CD4-positive, alpha-beta memory T cell (primary cell): ENCODE results near the gene MAD1L1. TPM values are rescaled to one million over a fixed set of nuclear protein-coding genes. Genes with fewer than 3 reads are reported as not detected.

Experiments used
- CTCF ChIA-PET: fragments of 350-600 bp; sonication (Branson Sonifier 250); formaldehyde crosslinking; loops from one replicate; lab custom pipeline; 2021; ENCODE audit warnings: inconsistent platforms; ENCODE audit not compliant: partially characterized antibody; lab: Charles Lee
- POLR2A ChIA-PET: fragments of 350-600 bp; sonication (Branson Sonifier 250); formaldehyde crosslinking; loops from one replicate; lab custom pipeline; 2021; ENCODE audit not compliant: partially characterized antibody; lab: Charles Lee
- DNase-seq, 5 donors: peaks; one replicate each; pipeline versions ENCODE4 v3.0.0 to v3.0.0-alpha.2; 2020 to 2022; ENCODE audit warnings: mixed read lengths in 1 of 5
- H3K27ac ChIP-seq: one replicate; pipeline ENCODE4 v1.7.0; 2013; ENCODE audit warnings: low read depth, low read length
- H3K27me3 ChIP-seq: 2 replicates; pipeline ENCODE4 v1.7.0; 2013; ENCODE audit warnings: mild to moderate bottlenecking, low read length, moderate library complexity; ENCODE audit not compliant: insufficient read depth
- H3K36me3 ChIP-seq: 2 replicates; pipeline ENCODE4 v1.7.0; 2013; ENCODE audit warnings: mild to moderate bottlenecking, low read length, moderate library complexity; ENCODE audit not compliant: insufficient read depth
- H3K4me1 ChIP-seq: 2 replicates; pipeline ENCODE4 v1.7.0; 2013; ENCODE audit warnings: mild to moderate bottlenecking, low read length, moderate library complexity; ENCODE audit not compliant: insufficient read depth
- H3K4me3 ChIP-seq, 2 donors: one replicate each; pipeline ENCODE4 v1.7.0; 2013; ENCODE audit warnings: low read length in 2 of 2, mild to moderate bottlenecking in 1 of 2
- H3K9me3 ChIP-seq, 2 donors: one replicate each; pipeline ENCODE4 v1.7.0; 2013; ENCODE audit warnings: low read length in 2 of 2, control low read depth in 1 of 2; ENCODE audit not compliant: control insufficient read depth in 1 of 2
- H3K27ac Mint-ChIP-seq, 7 donors: one replicate each; pipeline ENCODE4 v1.8.0; 2020 to 2021; ENCODE audit warnings: mixed read lengths in 7 of 7, mild to moderate bottlenecking in 6 of 7, inconsistent platforms in 3 of 7, moderate library complexity in 3 of 7
- H3K27me3 Mint-ChIP-seq, 2 donors: one replicate each; pipeline ENCODE4 v1.8.0; 2020 to 2021; ENCODE audit warnings: mixed read lengths in 2 of 2
- H3K36me3 Mint-ChIP-seq, 2 donors: one replicate each; pipeline ENCODE4 v1.8.0; 2020 to 2021; ENCODE audit warnings: mixed read lengths in 2 of 2, inconsistent platforms in 1 of 2, mild to moderate bottlenecking in 1 of 2
- H3K4me1 Mint-ChIP-seq, 4 donors: one replicate each; pipeline ENCODE4 v1.8.0; 2020 to 2021; ENCODE audit warnings: mixed read lengths in 4 of 4, mild to moderate bottlenecking in 1 of 4
- H3K4me3 Mint-ChIP-seq, 8 donors: one replicate each; pipeline ENCODE4 v1.8.0; 2020 to 2021; ENCODE audit warnings: mixed read lengths in 8 of 8, mild to moderate bottlenecking in 7 of 8, moderate library complexity in 6 of 8, inconsistent platforms in 3 of 8
- H3K9me3 Mint-ChIP-seq, 8 donors: one replicate each; pipeline ENCODE4 v1.8.0; 2020 to 2021; ENCODE audit warnings: mixed read lengths in 8 of 8, mild to moderate bottlenecking in 5 of 8, inconsistent platforms in 3 of 8, moderate library complexity in 1 of 8
- intact Hi-C: fragments of 100-400 bp; cut with micrococcal nuclease; formaldehyde crosslinking; loops from one replicate; pipeline ENCODE4 v1.15.1; 2023
- polyA plus RNA-seq, 2 donors: library from polyadenylated mRNA; unstranded; fragments of 300-500 nt; fragmentation: Illumina TruSeq; gene quantifications; one replicate each; pipeline ENCODE4 v1.2.3, GENCODE V29; 2021
- total RNA-seq, 2 experiments: library from RNA; stranded (reverse); gene quantifications; one replicate each; pipeline ENCODE4 v1.2.3, GENCODE V29; 2021

MAD1L1 gene
- total and polyA plus RNA-seq, 4 experiments from 2014 or later, result 89.9 to 132 (median 110) TPM

GRCh38 chr7:2131800-2132199, 100.9 kb downstream of the MAD1L1 start:
- ChIA-PET POLR2A (no interaction called here), CTCF (no interaction called here)
- Histone ChIP-seq H3K36me3 (no peaks in the 10 kb centered on the region), H3K27ac (no peak overlapping the region), H3K4me3 (no peak overlapping the region), H3K27me3 (no peaks in the 10 kb centered on the region), H3K9me3 (no peaks in the 10 kb centered on the region), H3K4me1 (no peaks in the 10 kb centered on the region)
- Mint-ChIP-seq H3K36me3 (peaks cover 12 to 16% of the 10 kb centered on the region in 2 donors), H3K4me3 (no peak overlapping the region), H3K27ac (peak overlapping the region in 1 of 7 donors; percentile 30), H3K4me1 (peaks cover 0 to 2% (median 0%) of the 10 kb centered on the region in 4 donors), H3K27me3 (no peaks in the 10 kb centered on the region), H3K9me3 (peaks cover 0 to 2% (median 0%) of the 10 kb centered on the region in 8 donors)
- DNase-seq, result no peak
- intact Hi-C loops, result no loop called here

GRCh38 chr7:2131341-2131740, 101.4 kb downstream of the MAD1L1 start:
- no peak overlapping the region for H3K27ac ChIP-seq
- ChIA-PET POLR2A (no interaction called here), CTCF (no interaction called here)
- peak overlapping the region in 1 of 7 donors; percentile 48 for H3K27ac Mint-ChIP-seq
- no peaks in the 10 kb centered on the region for H3K9me3 ChIP-seq
- peaks cover 0 to 2% (median 0%) of the 10 kb centered on the region in 4 donors for H3K4me1 Mint-ChIP-seq
- no peaks in the 10 kb centered on the region for H3K36me3 ChIP-seq
- peaks cover 0 to 2% (median 0%) of the 10 kb centered on the region in 8 donors for H3K9me3 Mint-ChIP-seq
- intact Hi-C loops, result no loop called here
- H3K4me3 Mint-ChIP-seq, result no peak overlapping the region
- H3K4me1 ChIP-seq, result no peaks in the 10 kb centered on the region
- H3K27me3 ChIP-seq, result no peaks in the 10 kb centered on the region
- H3K27me3 Mint-ChIP-seq, result no peaks in the 10 kb centered on the region
- H3K36me3 Mint-ChIP-seq, result peaks cover 12 to 16% of the 10 kb centered on the region in 2 donors
- DNase-seq, result no peak
- H3K4me3 ChIP-seq, result no peak overlapping the region

- no peak overlapping the region for H3K4me3 ChIP-seq
- Mint-ChIP-seq H3K27ac (no peak overlapping the region), H3K27me3 (no peaks in the 10 kb centered on the region), H3K36me3 (peaks cover 8 to 16% of the 10 kb centered on the region in 2 donors), H3K4me1 (peaks cover 0 to 2% (median 0%) of the 10 kb centered on the region in 4 donors), H3K9me3 (peaks cover 0 to 2% (median 0%) of the 10 kb centered on the region in 8 donors), H3K4me3 (no peak overlapping the region)
- H3K9me3 ChIP-seq, result no peaks in the 10 kb centered on the region
- H3K4me1 ChIP-seq, result no peaks in the 10 kb centered on the region
- DNase-seq, result no peak
- H3K36me3 ChIP-seq, result peaks cover 4% of the 10 kb centered on the region
- ChIA-PET POLR2A (no interaction called here), CTCF (no interaction called here)
- intact Hi-C loops, result no loop called here
- H3K27ac ChIP-seq, result no peak overlapping the region
- no peaks in the 10 kb centered on the region for H3K27me3 ChIP-seq
Observed at GRCh38 chr7:2130096-2130375, 102.7 kb downstream of the MAD1L1 start.

GRCh38 chr7:2129323-2130095, 103.2 kb downstream of the MAD1L1 start:
- no peaks in the 10 kb centered on the region for H3K27me3 ChIP-seq
- no peaks in the 10 kb centered on the region for H3K27me3 Mint-ChIP-seq
- peaks cover 5 to 16% of the 10 kb centered on the region in 2 donors for H3K36me3 Mint-ChIP-seq
- ChIA-PET POLR2A (no interaction called here), CTCF (no interaction called here)
- no peak overlapping the region for H3K4me3 ChIP-seq
- intact Hi-C loops, result no loop called here
- no peaks in the 10 kb centered on the region for H3K9me3 Mint-ChIP-seq
- H3K9me3 ChIP-seq, result no peaks in the 10 kb centered on the region
- DNase-seq, result no peak
- peaks cover 4% of the 10 kb centered on the region for H3K36me3 ChIP-seq
- no peak overlapping the region for H3K4me3 Mint-ChIP-seq
- no peaks in the 10 kb centered on the region for H3K4me1 ChIP-seq
- H3K27ac ChIP-seq, result no peak overlapping the region
- H3K27ac Mint-ChIP-seq, result no peak overlapping the region
- peaks cover 0 to 2% (median 0%) of the 10 kb centered on the region in 4 donors for H3K4me1 Mint-ChIP-seq

- intact Hi-C loops, result no loop called here
- CTCF ChIA-PET, result no interaction called here
- peak overlapping the region in 1 of 7 donors; percentile 41 for H3K27ac Mint-ChIP-seq
Observed at GRCh38 chr7:2128601-2129322, 104.0 kb downstream of the MAD1L1 start.

GRCh38 chr7:2126621-2127020, 106.1 kb downstream of the MAD1L1 start:
- peaks cover 4% of the 10 kb centered on the region for H3K36me3 ChIP-seq
- no peaks in the 10 kb centered on the region for H3K4me1 ChIP-seq
- no peak overlapping the region for H3K4me3 ChIP-seq
- no peak for DNase-seq
- Mint-ChIP-seq H3K9me3 (no peaks in the 10 kb centered on the region), H3K4me1 (no peaks in the 10 kb centered on the region), H3K27me3 (no peaks in the 10 kb centered on the region), H3K4me3 (no peak overlapping the region), H3K27ac (no peak overlapping the region), H3K36me3 (peaks cover 0 to 12% of the 10 kb centered on the region in 2 donors)
- ChIA-PET CTCF (no interaction called here), POLR2A (no interaction called here)
- no peaks in the 10 kb centered on the region for H3K9me3 ChIP-seq
- H3K27me3 ChIP-seq, result no peaks in the 10 kb centered on the region
- intact Hi-C loops, result no loop called here
- H3K27ac ChIP-seq, result no peak overlapping the region

More at GRCh38 chr7:2128601-2129322, 104.0 kb downstream of the MAD1L1 start:
- DNase-seq, result no peak
- Mint-ChIP-seq H3K27me3 (no peaks in the 10 kb centered on the region), H3K9me3 (no peaks in the 10 kb centered on the region), H3K4me1 (no peaks in the 10 kb centered on the region), H3K36me3 (peaks cover 0 to 13% of the 10 kb centered on the region in 2 donors), H3K4me3 (no peak overlapping the region)
- Histone ChIP-seq H3K4me1 (no peaks in the 10 kb centered on the region), H3K27ac (no peak overlapping the region), H3K4me3 (no peak overlapping the region), H3K9me3 (no peaks in the 10 kb centered on the region), H3K27me3 (no peaks in the 10 kb centered on the region), H3K36me3 (peaks cover 4% of the 10 kb centered on the region)
- POLR2A ChIA-PET, result no interaction called here

GRCh38 chr7:2125931-2126330, 106.8 kb downstream of the MAD1L1 start:
- Histone ChIP-seq H3K4me3 (no peak overlapping the region), H3K27ac (no peak overlapping the region), H3K27me3 (no peaks in the 10 kb centered on the region), H3K4me1 (peaks cover 5% of the 10 kb centered on the region), H3K9me3 (no peaks in the 10 kb centered on the region), H3K36me3 (peaks cover 4% of the 10 kb centered on the region)
- peaks cover 0 to 12% of the 10 kb centered on the region in 2 donors for H3K36me3 Mint-ChIP-seq
- H3K27me3 Mint-ChIP-seq, result no peaks in the 10 kb centered on the region
- H3K4me3 Mint-ChIP-seq, result no peak overlapping the region
- no peaks in the 10 kb centered on the region for H3K4me1 Mint-ChIP-seq
- ChIA-PET CTCF (no interaction called here), POLR2A (no interaction called here)
- H3K27ac Mint-ChIP-seq, result no peak overlapping the region
- intact Hi-C loops, result no loop called here
- H3K9me3 Mint-ChIP-seq, result no peaks in the 10 kb centered on the region
- no peak for DNase-seq
